K562 (cell line): Measurements from ENCODE around the gene SLIRP. TPM values are rescaled to one million over a fixed set of nuclear protein-coding genes. Genes with fewer than 3 reads are reported as not detected.

Experiments
- CREBBP ChIP-seq: IDR thresholded peaks from one replicate; pipeline ENCODE4 v1.6.1; 2012; ENCODE audit warnings: low read depth, mild to moderate bottlenecking, control low read depth, inconsistent platforms, low read length
- CREM ChIP-seq: IDR thresholded peaks from 2 replicates; pipeline ENCODE4 v1.6.1; 2014; ENCODE audit warnings: antibody characterized with exemption, low read depth
- E2F1 ChIP-seq: sonication (generic); formaldehyde crosslinking; IDR thresholded peaks from 2 replicates; pipeline ENCODE4 v1.8.1; 2023; ENCODE audit warnings: mild to moderate bottlenecking, missing genetic modification reagents, moderate library complexity
- FOXK1 ChIP-seq: sonication (generic); formaldehyde crosslinking; IDR thresholded peaks from 2 replicates; pipeline ENCODE4 v1.8.0; 2022; ENCODE audit warnings: missing genetic modification reagents, mild to moderate bottlenecking, borderline replicate concordance
- GTF2F1 ChIP-seq: IDR thresholded peaks from 2 replicates; pipeline ENCODE4 v1.6.1; 2011; ENCODE audit warnings: low read depth, low read length, improper control_type of control experiment
- IFI16 ChIP-seq: fragments of 250-450 bp; sonication (Bioruptor Pico); IDR thresholded peaks from 2 replicates; pipeline ENCODE4 v2.1.2; 2022; ENCODE audit warnings: mild to moderate bottlenecking, inconsistent platforms
- NR4A1 ChIP-seq, 2 experiments: fragments of 250-450 bp in 1 of 2; fragments of 450-650 bp in 1 of 2; sonication (Bioruptor Pico) in 1 of 2; IDR thresholded peaks; 2 replicates each; pipeline versions ENCODE4 v1.4.0 to v1.6.1; 2016 to 2020; ENCODE audit warnings: mild to moderate bottlenecking in 2 of 2, missing compliant biosample characterization in 1 of 2, missing genetic modification characterization in 1 of 2, moderate library complexity in 1 of 2
- TCF7 ChIP-seq: sonication (generic); IDR thresholded peaks from 2 replicates; pipeline ENCODE4 v1.6.1; 2016; ENCODE audit warnings: antibody characterized with exemption, borderline replicate concordance
- TCF7L2 ChIP-seq: fragments of 150-350 bp; IDR thresholded peaks from 2 replicates; pipeline ENCODE4 v1.6.1; 2016; ENCODE audit warnings: low read depth, mild to moderate bottlenecking, low read length, moderate library complexity
- TEAD1 ChIP-seq, 2 experiments: fragments of 450-650 bp in 1 of 2; sonication (generic) in 1 of 2; formaldehyde crosslinking; IDR thresholded peaks; 2 replicates each; pipeline versions ENCODE4 v1.4.0 to v1.8.0; 2020 to 2022; ENCODE audit warnings: mild to moderate bottlenecking in 2 of 2, missing genetic modification reagents in 1 of 2
- ZBTB1 ChIP-seq: sonication (generic); formaldehyde crosslinking; IDR thresholded peaks from 2 replicates; pipeline ENCODE4 v1.8.1; 2023; ENCODE audit warnings: missing genetic modification reagents, low read depth, mild to moderate bottlenecking, borderline replicate concordance
- ZC3H11A ChIP-seq: IDR thresholded peaks from 2 replicates; pipeline ENCODE4 v1.6.1; 2012; ENCODE audit warnings: low read depth, low read length, improper control_type of control experiment
- ZC3H8 ChIP-seq: fragments of 450-650 bp; IDR thresholded peaks from 2 replicates; pipeline ENCODE4 v1.6.1; 2017
- ZNF143 ChIP-seq: sonication (generic); formaldehyde crosslinking; IDR thresholded peaks from 2 replicates; pipeline ENCODE4 v1.9.0; 2022; ENCODE audit warnings: mild to moderate bottlenecking, missing genetic modification reagents
- ZNF175 ChIP-seq: fragments of 200-800 bp; sonication (Bioruptor generic); IDR thresholded peaks from 2 replicates; pipeline ENCODE4 v1.6.1; 2016; ENCODE audit warnings: low read depth, mild to moderate bottlenecking, missing genetic modification characterization, missing compliant biosample characterization
- ZNF184 ChIP-seq: sonication (generic); formaldehyde crosslinking; IDR thresholded peaks from 2 replicates; pipeline ENCODE4 v1.5.0; 2020; ENCODE audit warnings: missing genetic modification reagents
- ZNF347 ChIP-seq: fragments of 450-650 bp; formaldehyde crosslinking; IDR thresholded peaks from 2 replicates; pipeline ENCODE4 v1.4.0; 2020; ENCODE audit warnings: low read depth, mild to moderate bottlenecking, moderate library complexity
- ZNF431 ChIP-seq: sonication (generic); formaldehyde crosslinking; IDR thresholded peaks from 2 replicates; pipeline ENCODE4 v1.8.0; 2022; ENCODE audit warnings: mild to moderate bottlenecking, missing genetic modification reagents
- ZNF592 ChIP-seq: fragments of 450-650 bp; IDR thresholded peaks from 2 replicates; pipeline ENCODE4 v1.6.1; 2017; ENCODE audit warnings: antibody characterized with exemption, mild to moderate bottlenecking
- ZNF639 ChIP-seq, 2 experiments: fragments of 200-800 bp in 1 of 2; sonication (Bioruptor generic) in 1 of 2; sonication (generic) in 1 of 2; formaldehyde crosslinking in 1 of 2; IDR thresholded peaks in 1 of 2; conservative IDR thresholded peaks in 1 of 2; 2 replicates each; pipeline versions ENCODE4 v1.5.0 to v1.6.1; 2016 to 2020; ENCODE audit warnings: missing compliant biosample characterization in 1 of 2, missing genetic modification characterization in 1 of 2, missing genetic modification reagents in 1 of 2
- ZNF699 ChIP-seq: fragments of 250-450 bp; sonication (Bioruptor Pico); IDR thresholded peaks from 2 replicates; pipeline ENCODE4 v1.8.0; 2021; ENCODE audit warnings: mild to moderate bottlenecking, moderate library complexity; ENCODE audit not compliant: insufficient replicate concordance
- polyA plus RNA-seq, 8 experiments: library from polyadenylated mRNA; depleted of rRNA in 4 of 8; stranded (reverse) in 5 of 8; unstranded in 3 of 8; fragments of >200 nt; fragmentation: Nextera tagmentation in 2 of 8; fragmentation: Illumina TruSeq in 1 of 8; extraction: Ambion mirVana in 2 of 8; extraction: Trizol in 1 of 8; gene quantifications; 2 replicates each; pipeline versions ENCODE4 v1.2.1 to v1.2.3, GENCODE V29; 2011 to 2014; ENCODE audit warnings: inconsistent platforms in 1 of 8, missing spikeins in 1 of 8
- total RNA-seq, 7 experiments: library from RNA; depleted of rRNA in 6 of 7; stranded (reverse); fragments of >200 nt in 6 of 7; fragmentation: Illumina TruSeq in 2 of 7; extraction: Trizol in 2 of 7; gene quantifications; 2 replicates each; pipeline versions ENCODE4 v1.2.1 to v1.2.3, GENCODE V29; 2011 to 2021; ENCODE audit warnings: low replicate concordance in 1 of 7

Gene SLIRP
- total and polyA plus RNA-seq, 9 of the 15 experiments (the other 6 are each of a cell fraction or from before 2014, with no cell fraction given) = 251 to 1,905 (median 491) TPM

GRCh38 chr14:77707724-77708408 is at the start of gene SLIRP, which contains the start of gene ALKBH1 (continued):
- no peak for TF ChIP-seq ZNF175 (CRISPR knock-in tag)
- no peak for TF ChIP-seq ZNF143 (CRISPR knock-in tag)
- TF ChIP-seq TCF7 = no peak
- no peak for TF ChIP-seq TEAD1 (CRISPR knock-in tag; IDR thresholded peaks at IDR 0.05)
- TF ChIP-seq ZNF184 (CRISPR knock-in tag) = no peak
- TF ChIP-seq IFI16 (CRISPR knock-in tag) = no peak
- no peak for TF ChIP-seq ZNF431
- no peak for TF ChIP-seq NR4A1 (CRISPR knock-in tag; IDR thresholded peaks at IDR 0.05)
- no peak for TF ChIP-seq NR4A1 (tag; IDR thresholded peaks at IDR 0.05)
- TF ChIP-seq ZNF639 (CRISPR knock-in tag; conservative IDR thresholded peaks at IDR 0.05 in 1 of 2, IDR thresholded peaks at IDR 0.05 in 1 of 2) = no peak
- no peak for TF ChIP-seq E2F1 (CRISPR knock-in tag)
- no peak for TF ChIP-seq FOXK1
- no peak for TF ChIP-seq ZNF592
- no peak for TF ChIP-seq ZBTB1 (CRISPR knock-in tag)
- no peak for TF ChIP-seq CREM
- no peak for TF ChIP-seq ZC3H8
- no peak for TF ChIP-seq CREBBP
- no peak for TF ChIP-seq GTF2F1
- no peak for TF ChIP-seq ZC3H11A
- TF ChIP-seq ZNF699 (CRISPR knock-in tag) = no peak
- TF ChIP-seq TCF7L2 = no peak
- no peak for TF ChIP-seq ZNF347 (CRISPR knock-in tag)
